Activated CD8-positive, alpha-beta memory T cell treated with anti-CD3 and anti-CD28 coated beads, Interleukin-2, amount 50 U/mL, for 24 hours (primary cell): ENCODE measurements around the gene CD84.
"Not testable (repeated sequence)": the region's sequence is repeated elsewhere in the genome, so short reads cannot be mapped to it uniquely, and the experiment has no call there.

Experiments used
- DNase-seq: peaks from one replicate; pipeline ENCODE4 v3.0.0-alpha.2; 2020; ENCODE audit errors: extremely low read depth

The CD84 gene

DNA sequence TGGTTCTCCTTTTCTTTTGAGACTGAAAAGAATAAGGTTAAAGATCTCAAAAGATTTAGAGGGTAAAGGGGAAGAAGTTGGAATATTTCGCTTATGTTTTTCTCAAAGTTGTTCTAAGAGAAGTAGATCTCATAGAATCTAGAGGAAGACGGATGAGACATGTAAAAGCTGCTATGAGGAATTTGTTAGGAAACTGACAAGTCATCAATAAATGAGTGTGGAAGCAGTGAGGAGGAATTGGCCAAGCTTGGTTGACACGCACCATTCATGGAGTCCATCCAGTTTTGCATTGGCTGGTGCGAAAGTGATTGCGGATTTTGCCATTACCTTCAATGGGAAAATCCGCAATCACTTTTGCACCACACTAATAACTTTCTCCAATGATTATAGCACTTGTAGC, 76.2 kb downstream of the CD84 start:
- no peak for DNase-seq

DNA sequence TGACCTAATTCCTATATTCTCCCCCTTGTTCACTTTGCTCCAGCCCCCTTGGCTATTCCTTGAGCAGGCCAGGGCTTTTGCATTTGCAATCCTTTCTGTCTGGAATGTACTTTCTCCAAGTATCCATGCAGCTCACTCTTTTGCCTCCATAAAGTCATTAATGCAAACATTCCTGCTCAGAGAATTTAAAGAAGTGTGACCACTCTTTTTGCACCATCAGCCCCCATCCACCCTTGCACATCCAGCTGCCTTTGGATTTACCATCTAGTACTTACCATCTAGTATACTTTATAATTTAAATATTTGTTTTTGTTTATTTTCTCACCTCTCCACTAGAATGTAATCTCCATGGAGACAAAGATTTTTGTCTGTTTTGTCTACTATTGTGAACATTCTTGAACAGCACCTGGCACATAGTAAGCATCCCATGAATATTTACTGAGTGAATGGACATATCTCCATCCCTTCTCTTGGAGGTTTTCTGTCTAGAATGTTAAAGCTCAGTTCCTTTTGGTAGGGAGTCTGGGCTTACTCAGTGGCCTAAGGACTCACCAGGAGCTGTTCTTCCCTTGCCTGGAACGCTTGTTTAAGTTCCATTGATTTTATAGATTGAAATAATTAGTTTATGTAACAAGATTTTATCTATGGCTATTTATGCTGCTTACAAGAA, 78.8 kb downstream of the CD84 start:
- no peak for DNase-seq

DNA sequence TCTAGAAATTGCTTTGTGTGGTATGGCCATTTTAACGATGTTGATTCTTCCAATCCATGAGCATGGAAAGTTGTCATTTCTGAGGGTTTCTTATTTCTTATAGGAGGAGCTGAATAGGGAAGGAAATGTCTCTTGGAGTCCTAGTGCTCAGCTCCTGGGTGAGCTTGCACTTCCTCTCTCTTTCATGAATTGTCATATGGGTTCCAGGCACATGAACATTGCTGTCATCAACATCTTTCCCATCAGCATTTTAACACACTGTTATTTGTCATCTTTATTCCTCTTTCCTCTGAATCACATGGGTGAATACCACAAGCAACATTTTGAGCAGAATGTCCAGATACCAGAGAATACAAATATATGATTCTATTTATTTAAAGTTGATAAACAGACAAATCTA, 79.7 kb downstream of the CD84 start:
- DNase-seq, result no peak

DNA sequence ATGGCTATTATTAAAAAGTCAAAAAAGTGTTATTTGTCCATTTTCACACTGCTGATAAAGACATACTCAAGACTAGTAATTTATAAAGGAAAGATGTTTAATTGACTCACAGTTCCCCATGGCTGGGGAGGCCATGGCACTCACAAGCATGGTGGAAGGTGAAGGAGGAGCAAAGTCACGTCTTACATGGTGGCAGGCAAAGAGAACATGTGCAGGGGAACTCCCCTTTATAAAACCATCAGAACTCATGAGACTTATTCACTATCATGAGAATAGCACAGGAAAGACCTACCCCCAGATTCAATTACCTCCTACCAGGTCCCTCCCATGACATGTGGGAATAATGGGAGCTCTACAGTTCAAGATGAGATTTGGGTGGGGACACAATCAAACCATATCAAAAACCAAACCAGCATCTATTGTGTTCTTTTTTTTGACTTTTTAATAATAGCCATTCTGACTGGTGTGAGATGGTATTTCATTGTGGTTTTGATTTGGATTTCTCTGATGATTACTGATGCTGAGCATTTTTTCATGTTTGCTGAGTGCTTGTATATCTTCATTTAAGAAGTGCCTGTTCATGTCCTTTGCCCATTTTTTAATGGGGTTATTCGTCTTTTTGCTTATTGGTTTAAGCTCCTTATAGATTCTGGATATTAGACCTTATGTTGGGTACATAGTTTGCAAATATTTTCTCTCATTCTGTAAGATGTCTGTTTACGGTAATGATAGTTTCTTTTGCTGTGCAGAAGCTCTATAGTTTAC, 80.8 kb downstream of the CD84 start:
- DNase-seq, result not testable (repeated sequence)

DNA sequence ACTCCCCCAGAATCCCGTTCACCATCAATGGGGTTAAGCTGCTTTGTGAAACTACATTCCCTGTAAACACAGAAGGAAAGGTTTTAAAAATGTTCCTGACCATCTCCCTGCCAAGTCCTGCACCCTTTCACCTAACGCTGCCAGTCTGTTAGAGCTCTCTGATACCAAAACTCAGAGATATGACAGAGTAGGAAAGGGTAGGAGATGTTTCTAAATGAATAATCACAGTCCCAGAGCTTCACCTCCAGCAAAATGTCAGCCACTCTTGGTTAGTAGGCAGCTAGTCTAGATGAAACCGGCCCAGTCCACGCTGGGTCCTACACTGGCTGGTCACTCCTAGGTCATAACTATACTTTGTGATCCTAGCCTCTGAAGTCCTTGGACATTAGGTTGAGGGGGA, 83.0 kb downstream of the CD84 start:
- no peak for DNase-seq

DNA sequence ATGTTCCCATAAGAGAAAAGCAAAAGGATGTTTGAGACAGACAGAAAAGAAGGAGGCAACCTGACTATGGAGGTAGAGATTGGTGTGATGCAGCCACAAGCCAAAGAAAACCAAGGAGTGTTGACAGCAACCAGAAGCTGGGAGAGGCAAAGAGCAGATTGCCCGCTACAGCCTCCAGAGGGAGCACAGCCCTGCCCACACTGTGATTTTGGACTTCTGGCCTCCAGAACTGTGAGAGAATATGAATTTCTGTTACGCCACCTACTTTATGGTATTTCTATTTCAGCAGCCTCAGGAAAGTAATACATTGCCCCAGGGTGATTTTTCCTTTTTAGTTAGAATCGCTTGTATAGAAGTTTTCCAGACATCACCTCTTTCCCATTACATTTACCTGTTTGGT, 84.7 kb downstream of the CD84 start:
- DNase-seq, result no peak

DNA sequence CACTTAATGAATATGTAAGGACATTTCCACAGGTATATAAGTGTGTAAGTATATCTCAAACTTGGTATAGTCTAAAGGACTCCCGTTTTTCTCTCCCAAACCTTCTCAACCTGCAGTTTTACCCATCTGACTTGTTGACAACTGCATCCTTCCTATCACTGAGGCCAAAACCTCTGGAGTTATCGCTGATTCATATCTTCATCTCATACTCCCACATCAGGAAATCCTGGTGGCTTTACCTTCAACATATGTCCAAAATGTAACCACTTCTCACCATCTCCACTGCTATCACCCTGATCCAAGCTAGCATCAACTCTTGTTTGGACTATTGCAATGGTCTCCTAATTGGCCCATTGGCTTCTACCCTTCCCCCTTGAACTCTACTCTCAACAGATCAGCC, 86.7 kb downstream of the CD84 start:
- DNase-seq, result no peak

DNA sequence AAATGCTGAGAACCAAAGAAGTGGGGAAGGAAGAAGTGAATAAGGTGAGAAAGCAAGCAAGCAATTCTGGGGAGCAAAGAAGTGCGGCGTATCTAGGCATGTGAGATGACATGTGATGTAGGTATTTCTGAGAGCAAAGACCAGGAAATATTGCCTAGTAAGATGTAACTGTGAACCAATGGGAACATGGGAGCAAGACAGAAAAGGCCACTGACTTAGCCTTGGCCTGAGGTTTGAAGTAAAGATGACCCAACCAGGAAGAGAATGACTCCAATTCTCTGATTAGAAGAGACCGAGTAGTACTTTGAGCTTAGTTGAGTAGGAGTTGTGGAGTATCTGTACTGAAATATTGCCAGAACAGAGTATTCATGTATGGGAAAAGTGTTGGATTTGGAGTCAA, 87.3 kb downstream of the CD84 start:
- DNase-seq, result no peak
